ENCODE measurements around the gene TSPAN18. TPM values are rescaled to one million over a fixed set of nuclear protein-coding genes. Genes with fewer than 3 reads are reported as not detected.

The TSPAN18 gene
- total and polyA plus RNA-seq, 2 of the 4 experiments (the other 2 are of a cell fraction): 0.36 to 1.1 TPM

DNA sequence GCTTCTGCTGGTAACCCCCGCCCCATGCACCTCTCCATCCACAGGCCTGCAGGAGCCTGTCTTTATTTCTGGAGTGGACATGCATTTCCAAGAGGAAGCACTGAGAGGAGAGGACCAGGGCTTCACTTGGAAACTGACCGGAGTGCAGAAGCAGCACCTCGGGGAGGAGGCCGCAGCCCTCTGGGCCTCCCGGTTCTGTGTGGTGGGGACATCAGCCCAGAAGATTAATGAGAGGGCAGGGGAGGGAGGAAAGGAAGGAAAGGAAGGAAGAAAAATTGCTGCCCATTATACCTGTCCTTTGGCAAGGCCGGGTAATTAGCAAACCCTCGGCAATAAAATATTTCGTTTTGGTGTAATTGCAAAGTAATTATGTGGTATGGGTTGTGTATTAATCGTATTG, 126.9 kb downstream of the TSPAN18 start:
- peaks cover 8% of the 10 kb centered on the region for H3K4me1 ChIP-seq (ENCODE audit: control insufficient read depth, insufficient read depth, low read length)
- H4K5ac ChIP-seq (ENCODE audit: low read depth, low read length): no peak overlapping the region
- no peak overlapping the region for H2BK20ac ChIP-seq (ENCODE audit: low read depth, low read length)
- H3K79me1 ChIP-seq (ENCODE audit: low read depth in 1 of 2, low read length in 2 of 2): no peaks in the 10 kb centered on the region
- H2AK5ac ChIP-seq (ENCODE audit: low read depth, low read length): no peak overlapping the region
- H3K27me3 ChIP-seq (ENCODE audit: control insufficient read depth, insufficient read depth, low read length): peaks cover 12% of the 10 kb centered on the region
- H2BK5ac ChIP-seq (ENCODE audit: low read depth, low read length, poor library complexity, severe bottlenecking): no peak overlapping the region
- no peak overlapping the region for H3K9ac ChIP-seq (ENCODE audit: low read depth, low read length)
- no peak overlapping the region for H3K14ac ChIP-seq (replicated peaks; ENCODE audit: low read depth, low read length)
- no peak for ATAC-seq (ENCODE audit: low read depth)
- DNase-seq: no peak
- no peak overlapping the region for H2AFZ ChIP-seq (replicated peaks; ENCODE audit: low read length, poor library complexity)
- no peaks in the 10 kb centered on the region for H3K36me3 ChIP-seq (ENCODE audit: control insufficient read depth, insufficient read depth, low read length)
- H3K9me3 ChIP-seq (ENCODE audit: control insufficient read depth, insufficient read depth, low read length): no peaks in the 10 kb centered on the region
- WGBS, 2 experiments (ENCODE audit: extremely low coverage in 2 of 2, insufficient read length in 1 of 2): no CpG with 5 or more reads among the region's 9 CpGs
- no peak overlapping the region for H3K4ac ChIP-seq (ENCODE audit: low read depth, low read length)
- no peak overlapping the region for H3K4me3 ChIP-seq (ENCODE audit: insufficient read depth, low read depth, low read length)
- CTCF ChIA-PET: no interaction called here
- H3K27ac ChIP-seq (ENCODE audit: insufficient read depth, low read length): no peak overlapping the region
- H3K4me2 ChIP-seq (ENCODE audit: low read depth, low read length): no peak overlapping the region
- no peak overlapping the region for H4K91ac ChIP-seq (ENCODE audit: insufficient read depth, low read depth, low read length)
- no peaks in the 10 kb centered on the region; the same call in 1 of the 2 replicates for H4K20me1 ChIP-seq (ENCODE audit: insufficient read depth, low read length)
- TF ChIP-seq FOS (IDR thresholded peaks at IDR 0.05; ENCODE audit: low read depth, low read length) (no peak), RFX5 (IDR thresholded peaks at IDR 0.05; ENCODE audit: low read depth, low read length) (no peak), MAFK (IDR thresholded peaks at IDR 0.05; ENCODE audit: low read depth, low read length) (no peak), MXI1 (IDR thresholded peaks at IDR 0.05; ENCODE audit: borderline replicate concordance, low read depth, low read length) (no peak), MAZ (IDR thresholded peaks at IDR 0.05; ENCODE audit: borderline replicate concordance, low read depth, low read length) (no peak), POLR2A (IDR thresholded peaks at IDR 0.05; ENCODE audit: low read depth, low read length) (no peak), RAD21 (IDR thresholded peaks at IDR 0.05; ENCODE audit: low read length) (no peak), RCOR1 (IDR thresholded peaks at IDR 0.05; ENCODE audit: insufficient replicate concordance, low read length) (no peak), BHLHE40 (IDR thresholded peaks at IDR 0.05; ENCODE audit: low read depth, low read length) (no peak), SMC3 (IDR thresholded peaks at IDR 0.05; ENCODE audit: low read depth, low read length) (no peak), NFE2L2 (IDR thresholded peaks at IDR 0.05; ENCODE audit: low read depth, low read length) (no peak), CEBPB (IDR thresholded peaks at IDR 0.05; ENCODE audit: low read depth, low read length) (no peak)
- TF ChIP-seq, protein P1, sequence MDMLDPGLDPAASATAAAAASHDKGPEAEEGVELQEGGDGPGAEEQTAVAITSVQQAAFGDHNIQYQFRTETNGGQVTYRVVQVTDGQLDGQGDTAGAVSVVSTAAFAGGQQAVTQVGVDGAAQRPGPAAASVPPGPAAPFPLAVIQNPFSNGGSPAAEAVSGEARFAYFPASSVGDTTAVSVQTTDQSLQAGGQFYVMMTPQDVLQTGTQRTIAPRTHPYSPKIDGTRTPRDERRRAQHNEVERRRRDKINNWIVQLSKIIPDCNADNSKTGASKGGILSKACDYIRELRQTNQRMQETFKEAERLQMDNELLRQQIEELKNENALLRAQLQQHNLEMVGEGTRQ (IDR thresholded peaks at IDR 0.05; ENCODE audit: low read depth, low read length): no peak
- TF ChIP-seq, protein P2, sequence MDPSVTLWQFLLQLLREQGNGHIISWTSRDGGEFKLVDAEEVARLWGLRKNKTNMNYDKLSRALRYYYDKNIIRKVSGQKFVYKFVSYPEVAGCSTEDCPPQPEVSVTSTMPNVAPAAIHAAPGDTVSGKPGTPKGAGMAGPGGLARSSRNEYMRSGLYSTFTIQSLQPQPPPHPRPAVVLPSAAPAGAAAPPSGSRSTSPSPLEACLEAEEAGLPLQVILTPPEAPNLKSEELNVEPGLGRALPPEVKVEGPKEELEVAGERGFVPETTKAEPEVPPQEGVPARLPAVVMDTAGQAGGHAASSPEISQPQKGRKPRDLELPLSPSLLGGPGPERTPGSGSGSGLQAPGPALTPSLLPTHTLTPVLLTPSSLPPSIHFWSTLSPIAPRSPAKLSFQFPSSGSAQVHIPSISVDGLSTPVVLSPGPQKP (IDR thresholded peaks at IDR 0.05; ENCODE audit: borderline replicate concordance, low read depth, low read length): no peak
- no peak overlapping the region for H2BK15ac ChIP-seq (ENCODE audit: low read depth, low read length)
- dilution Hi-C loops (cut with HindIII; ENCODE audit: low sequenced_read_pairs, unreplicated experiment): no loop called here
- no TSS peak for BruUV-seq (replicated peaks)
- no peaks in the 10 kb centered on the region; the same call in 1 of the 2 replicates for H3K9me1 ChIP-seq (ENCODE audit: insufficient read depth, low read length)
- no peak overlapping the region for H3K18ac ChIP-seq (ENCODE audit: low read depth, low read length)
- no peak overlapping the region for H2BK120ac ChIP-seq (ENCODE audit: low read depth, low read length)
- in situ Hi-C loops (cut with MboI; ENCODE audit: low sequenced_read_pairs): no loop called here
- POLR2A ChIA-PET (ENCODE audit: unreplicated experiment): no interaction called here
- no peak overlapping the region for H3K23ac ChIP-seq (ENCODE audit: low read depth, low read length)
- intact Hi-C loops (cut with micrococcal nuclease): no loop called here
- H4K8ac ChIP-seq (ENCODE audit: low read depth in 2 of 2, low read length in 2 of 2): no peak overlapping the region
- no peak overlapping the region for H2AK9ac ChIP-seq (replicated peaks; ENCODE audit: low read depth, low read length, poor library complexity)
- no peak overlapping the region for H3K56ac ChIP-seq (ENCODE audit: extremely low read depth, insufficient read depth, low read length)

Measured in IMR-90 (cell line).